Mesenchymal stem cell (in vitro differentiated cells and primary cell): ENCODE measurements around the gene FAM72B.
"Not testable (repeated sequence)": the region's sequence is repeated elsewhere in the genome, so short reads cannot be mapped to it uniquely, and the experiment has no call there.

Experiments
- DNase-seq: peaks from one replicate; pipeline ENCODE4 v3.0.0-alpha.2; 2013
- H2AFZ ChIP-seq: one replicate; pipeline ENCODE4 v1.6.1; 2013; ENCODE audit warnings: low read depth, mild to moderate bottlenecking, control low read depth, inconsistent platforms, low read length, moderate library complexity
- H2AK5ac ChIP-seq: 2 replicates; pipeline ENCODE4 v1.6.1; 2013; ENCODE audit warnings: low read length, moderate library complexity, mild to moderate bottlenecking, inconsistent platforms; ENCODE audit not compliant: severe bottlenecking
- H2BK120ac ChIP-seq: one replicate; pipeline ENCODE4 v1.6.1; 2013; ENCODE audit warnings: low read depth, mild to moderate bottlenecking, inconsistent platforms, low read length, moderate library complexity
- H2BK12ac ChIP-seq, 2 experiments: one replicate each; pipeline ENCODE4 v1.6.1; 2013; ENCODE audit warnings: inconsistent platforms in 2 of 2, low read length in 2 of 2, mild to moderate bottlenecking in 2 of 2, moderate library complexity in 2 of 2, control low read depth in 1 of 2
- H2BK15ac ChIP-seq: one replicate; pipeline ENCODE4 v1.6.1; 2013; ENCODE audit warnings: mild to moderate bottlenecking, low read depth, inconsistent platforms; ENCODE audit not compliant: poor library complexity, severe bottlenecking
- H2BK5ac ChIP-seq: 2 replicates; pipeline ENCODE4 v1.6.1; 2013; ENCODE audit warnings: low read depth, mild to moderate bottlenecking, low read length, control low read depth, inconsistent platforms; ENCODE audit not compliant: poor library complexity, severe bottlenecking
- H3K14ac ChIP-seq, 2 experiments: one replicate each; pipeline ENCODE4 v1.6.1; 2013; ENCODE audit warnings: inconsistent platforms in 2 of 2, low read length in 2 of 2, control low read depth in 1 of 2, mild to moderate bottlenecking in 1 of 2, moderate library complexity in 1 of 2
- H3K18ac ChIP-seq, 2 experiments: one replicate each; pipeline ENCODE4 v1.6.1; 2013; ENCODE audit warnings: inconsistent platforms in 2 of 2, low read length in 2 of 2, control low read depth in 1 of 2, low read depth in 1 of 2, mild to moderate bottlenecking in 1 of 2
- H3K23ac ChIP-seq, 2 experiments: one replicate each; pipeline ENCODE4 v1.6.1; 2013; ENCODE audit warnings: inconsistent platforms in 2 of 2, low read length in 2 of 2, mild to moderate bottlenecking in 2 of 2, moderate library complexity in 2 of 2, control low read depth in 1 of 2
- H3K27ac ChIP-seq: 2 replicates; pipeline ENCODE4 v1.5.1; 2013; ENCODE audit warnings: mild to moderate bottlenecking, moderate library complexity, low read length, control low read depth, inconsistent platforms; ENCODE audit not compliant: poor library complexity, severe bottlenecking
- H3K27me3 ChIP-seq, 2 experiments: 2 replicates each; pipeline versions ENCODE4 v1.6.1 to v1.7.0; 2013; ENCODE audit warnings: low read length in 2 of 2, mild to moderate bottlenecking in 2 of 2, moderate library complexity in 2 of 2, control low read depth in 1 of 2, inconsistent platforms in 1 of 2; ENCODE audit not compliant: control insufficient read depth in 1 of 2, insufficient read depth in 1 of 2
- H3K36me3 ChIP-seq, 2 experiments: 2 replicates each; pipeline versions ENCODE4 v1.6.1 to v1.7.0; 2013; ENCODE audit warnings: low read length in 2 of 2, control low read depth in 1 of 2, inconsistent platforms in 1 of 2, low read depth in 1 of 2, mild to moderate bottlenecking in 1 of 2; ENCODE audit not compliant: insufficient read depth in 2 of 2, control insufficient read depth in 1 of 2
- H3K4ac ChIP-seq, 2 experiments: one replicate each; pipeline ENCODE4 v1.6.1; 2013; ENCODE audit warnings: inconsistent platforms in 2 of 2, low read length in 2 of 2, mild to moderate bottlenecking in 2 of 2, moderate library complexity in 2 of 2, control low read depth in 1 of 2, low read depth in 1 of 2
- H3K4me1 ChIP-seq: 2 replicates; pipeline ENCODE4 v1.6.1; 2013; ENCODE audit warnings: low read depth, low read length, control low read depth; ENCODE audit not compliant: control insufficient read depth, insufficient read depth
- H3K4me2 ChIP-seq: 2 replicates; pipeline ENCODE4 v1.6.1; 2013; ENCODE audit warnings: low read length, mild to moderate bottlenecking, inconsistent platforms; ENCODE audit not compliant: poor library complexity, severe bottlenecking
- H3K4me3 ChIP-seq, 2 experiments: 2 replicates each; pipeline versions ENCODE4 v1.5.1 to v1.7.0; 2013; ENCODE audit warnings: low read length in 2 of 2, mild to moderate bottlenecking in 2 of 2, control low read depth in 1 of 2, low read depth in 1 of 2; ENCODE audit not compliant: insufficient read depth in 1 of 2
- H3K79me1 ChIP-seq: replicated peaks from 2 replicates; pipeline ENCODE4 v1.6.1; 2013; ENCODE audit warnings: mild to moderate bottlenecking, control low read depth, low read length, inconsistent platforms; ENCODE audit not compliant: poor library complexity, severe bottlenecking
- H3K9ac ChIP-seq: 2 replicates; pipeline ENCODE4 v1.7.0; 2013; ENCODE audit warnings: mild to moderate bottlenecking, low read length, moderate library complexity
- H3K9me3 ChIP-seq: 2 replicates; pipeline ENCODE4 v1.7.0; 2013; ENCODE audit warnings: mild to moderate bottlenecking, low read length; ENCODE audit not compliant: control insufficient read depth
- H4K8ac ChIP-seq: one replicate; pipeline ENCODE4 v1.6.1; 2013; ENCODE audit warnings: inconsistent platforms, mild to moderate bottlenecking, low read length, moderate library complexity
- H4K91ac ChIP-seq: one replicate; pipeline ENCODE4 v1.6.1; 2013; ENCODE audit warnings: mild to moderate bottlenecking, low read length, inconsistent platforms
- WGBS: methylation state at CpG from one replicate; pipeline ENCODE4 v1.1.7; 2013; ENCODE audit warnings: mixed read lengths; 5-methylcytosine and 5-hydroxymethylcytosine counted together

The FAM72B gene

GRCh38 chr1:121163850-121164757 lies 20.0 kb downstream of the FAM72B start:
- H3K18ac ChIP-seq, H2BK15ac ChIP-seq, H2BK12ac ChIP-seq, H2AFZ ChIP-seq, H3K4me1 ChIP-seq, H3K4ac ChIP-seq, H3K4me3 ChIP-seq, H4K8ac ChIP-seq, H2AK5ac ChIP-seq, H2BK120ac ChIP-seq, H3K79me1 ChIP-seq, H3K36me3 ChIP-seq, H3K9me3 ChIP-seq, H3K14ac ChIP-seq, H3K27ac ChIP-seq, H4K91ac ChIP-seq, H3K23ac ChIP-seq, H2BK5ac ChIP-seq, H3K9ac ChIP-seq, H3K27me3 ChIP-seq, H3K4me2 ChIP-seq: not testable (repeated sequence)
- DNase-seq: peak; percentile 68
- WGBS: no CpG with 5 or more reads among the region's 5 CpGs

DNA sequence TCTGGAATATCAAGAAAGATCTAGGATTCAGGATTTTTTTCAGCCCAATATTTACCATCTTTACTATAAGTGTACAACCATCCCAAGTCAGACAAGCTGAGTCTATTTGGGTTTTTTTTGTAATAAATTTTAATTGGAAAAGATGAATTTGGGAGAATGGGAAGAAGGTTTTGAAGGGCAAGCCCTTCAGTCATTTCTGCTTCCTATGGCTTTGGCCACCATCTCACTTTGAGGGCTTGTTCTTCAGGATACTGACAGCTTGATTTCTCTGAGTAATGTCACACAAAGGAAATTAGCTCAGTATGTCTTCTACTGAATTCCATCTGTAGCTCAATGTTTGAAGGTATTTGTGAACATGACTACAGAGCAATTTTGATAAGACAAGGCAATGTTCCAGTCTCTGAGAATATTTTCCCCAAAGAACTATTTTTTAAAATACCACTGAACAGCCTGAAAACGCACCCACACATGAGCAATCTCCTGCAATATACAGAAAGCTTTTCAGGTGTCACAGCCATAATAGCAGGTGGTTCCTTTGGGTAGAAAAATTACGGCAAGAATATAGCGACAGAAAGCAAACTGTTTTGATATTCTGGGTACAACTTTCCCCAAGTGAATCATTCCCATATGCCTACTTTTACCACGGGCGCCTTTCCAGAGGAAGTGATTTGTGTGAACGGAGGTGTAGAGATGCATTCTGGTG lies 22.8 kb downstream of the FAM72B start:
- H3K4me2 ChIP-seq, H3K4me1 ChIP-seq, H3K79me1 ChIP-seq, H3K18ac ChIP-seq, H3K27ac ChIP-seq, H2BK120ac ChIP-seq, H3K9me3 ChIP-seq, H2BK5ac ChIP-seq, H3K23ac ChIP-seq, H2AK5ac ChIP-seq, H3K4ac ChIP-seq, H4K91ac ChIP-seq, H3K4me3 ChIP-seq, H3K36me3 ChIP-seq, H2BK15ac ChIP-seq, H2AFZ ChIP-seq, H4K8ac ChIP-seq, H3K27me3 ChIP-seq, H3K9ac ChIP-seq, DNase-seq, H2BK12ac ChIP-seq, H3K14ac ChIP-seq: not testable (repeated sequence)
- WGBS: 100% methylated on average over 1 of the region's 6 CpGs

DNA sequence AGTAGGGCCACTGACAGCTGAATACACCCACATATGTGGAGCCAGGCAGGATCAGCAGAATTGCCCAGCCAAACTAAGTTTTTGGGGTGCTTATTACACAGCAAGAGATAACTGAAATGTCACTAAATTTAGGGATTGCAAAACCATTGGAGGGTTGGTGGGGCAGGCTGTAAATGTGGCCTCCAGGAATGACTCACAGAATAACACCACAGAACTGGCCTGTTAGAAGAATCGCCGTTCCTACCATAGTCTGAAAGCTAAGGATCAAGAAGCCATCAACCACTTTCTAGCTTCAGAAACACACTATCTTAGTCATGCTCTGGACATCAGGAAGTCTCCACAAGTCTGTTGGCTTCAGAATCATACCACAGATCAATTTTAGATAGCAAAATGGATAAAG lies 24.0 kb downstream of the FAM72B start:
- not testable (repeated sequence) for H3K4me3 ChIP-seq, H3K4ac ChIP-seq, H3K9ac ChIP-seq, H2BK5ac ChIP-seq, H3K36me3 ChIP-seq, H3K4me2 ChIP-seq, H3K27ac ChIP-seq, H3K4me1 ChIP-seq, H3K18ac ChIP-seq, H3K14ac ChIP-seq, H4K8ac ChIP-seq, H3K27me3 ChIP-seq, H2AFZ ChIP-seq, H2BK120ac ChIP-seq, H3K23ac ChIP-seq, H3K79me1 ChIP-seq, H3K9me3 ChIP-seq, H2AK5ac ChIP-seq, H2BK15ac ChIP-seq, H4K91ac ChIP-seq, H2BK12ac ChIP-seq
- no CpG with 5 or more reads among the region's 2 CpGs for WGBS
- DNase-seq: peak; percentile 1

DNA sequence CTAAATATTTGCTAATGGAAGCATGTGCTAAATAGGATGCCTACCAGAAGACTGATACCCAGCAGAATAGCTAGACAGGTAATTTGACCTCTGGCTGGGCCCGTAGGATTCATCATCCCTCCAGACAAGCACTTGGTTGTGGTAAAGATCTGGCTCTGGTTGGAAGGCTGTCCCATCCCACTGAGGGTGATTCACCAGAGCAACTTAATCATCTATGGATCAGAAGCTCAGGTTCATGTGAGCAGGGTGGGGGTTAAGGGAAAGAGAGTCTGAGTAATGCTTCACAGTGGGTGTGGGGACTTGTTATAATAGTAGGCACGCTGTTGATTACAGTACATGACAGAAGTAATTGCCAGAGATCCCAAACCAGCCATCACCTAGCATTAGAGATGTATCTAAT lies 26.5 kb downstream of the FAM72B start:
- H3K27ac ChIP-seq, H3K14ac ChIP-seq, H3K18ac ChIP-seq, H3K36me3 ChIP-seq, H2AFZ ChIP-seq, H3K9me3 ChIP-seq, H3K9ac ChIP-seq, H3K4me3 ChIP-seq, H3K4ac ChIP-seq, H3K4me1 ChIP-seq, H2AK5ac ChIP-seq, H2BK120ac ChIP-seq, H4K8ac ChIP-seq, H4K91ac ChIP-seq, H2BK15ac ChIP-seq, H3K4me2 ChIP-seq, DNase-seq, H3K23ac ChIP-seq, H3K27me3 ChIP-seq, H3K79me1 ChIP-seq, H2BK12ac ChIP-seq, H2BK5ac ChIP-seq: not testable (repeated sequence)
- no CpG with 5 or more reads among the region's 2 CpGs for WGBS
